IPS DF 4.7 (cell line): ENCODE results near the gene TCFL5.

ENCODE experiments used
- DNase-seq: peaks from one replicate; pipeline ENCODE4 v3.0.0-alpha.2; 2013; ENCODE audit warnings: low spot score; ENCODE audit errors: extremely low read depth

TCFL5 gene

GRCh38 chr20:62861726-62862336 is at the start of gene TCFL5:
Gene TCFL5, minus strand, starts transcription at chr20:62861822. Its CDS starts 152 bp downstream, at chr20:62861670.
- DNase-seq = no peak

DNA sequence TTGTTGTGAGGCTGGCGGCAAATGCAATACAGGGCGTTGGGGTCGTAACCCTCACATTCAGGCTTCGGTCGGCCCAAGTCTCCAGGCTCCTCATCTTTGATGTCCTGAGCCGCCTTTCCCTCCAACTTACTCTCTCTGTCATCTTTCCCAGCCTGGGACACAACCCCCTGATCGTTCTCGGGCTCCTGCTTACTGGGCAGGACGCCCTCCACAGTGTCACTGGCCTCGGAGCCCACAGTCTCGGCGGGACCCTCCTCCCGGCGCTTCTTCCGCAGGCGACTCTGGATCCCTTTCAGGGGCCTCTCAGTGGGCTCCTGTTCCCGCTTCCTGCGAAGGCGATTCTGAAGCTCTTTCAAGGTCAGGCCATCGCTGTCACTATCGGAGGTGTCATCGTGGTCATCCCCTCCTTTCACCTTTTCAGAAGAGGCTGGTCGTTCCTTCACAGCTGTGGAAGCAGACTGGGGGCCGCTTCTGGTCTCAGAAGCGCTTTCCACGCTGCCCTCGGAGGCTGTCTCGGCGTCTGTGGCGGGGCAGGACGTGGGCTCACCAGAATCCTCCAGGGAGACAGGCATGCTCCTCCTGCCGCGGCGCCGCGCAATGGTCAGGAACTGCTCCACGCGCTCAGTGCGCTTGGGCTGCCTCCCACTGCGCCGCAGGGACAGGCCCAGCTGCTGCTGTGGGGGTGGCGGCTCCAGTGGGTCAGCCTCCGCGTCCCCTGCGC is 49.3 kb upstream of the TCFL5 start:
- DNase-seq = no peak

GRCh38 chr20:62910217-62910766 is 48.7 kb upstream of the TCFL5 start:
- no peak for DNase-seq

- no peak for DNase-seq
Observed at GRCh38 chr20:62908971-62909791, 47.6 kb upstream of the TCFL5 start.

- DNase-seq = no peak
Observed at GRCh38 chr20:62907384-62908317, 46.0 kb upstream of the TCFL5 start.

GRCh38 chr20:62906647-62907375 is 45.2 kb upstream of the TCFL5 start:
- DNase-seq = no peak

- no peak for DNase-seq
Observed at GRCh38 chr20:62906209-62906608, 44.6 kb upstream of the TCFL5 start.

GRCh38 chr20:62905536-62906117 is 44.0 kb upstream of the TCFL5 start:
- DNase-seq = no peak

DNA sequence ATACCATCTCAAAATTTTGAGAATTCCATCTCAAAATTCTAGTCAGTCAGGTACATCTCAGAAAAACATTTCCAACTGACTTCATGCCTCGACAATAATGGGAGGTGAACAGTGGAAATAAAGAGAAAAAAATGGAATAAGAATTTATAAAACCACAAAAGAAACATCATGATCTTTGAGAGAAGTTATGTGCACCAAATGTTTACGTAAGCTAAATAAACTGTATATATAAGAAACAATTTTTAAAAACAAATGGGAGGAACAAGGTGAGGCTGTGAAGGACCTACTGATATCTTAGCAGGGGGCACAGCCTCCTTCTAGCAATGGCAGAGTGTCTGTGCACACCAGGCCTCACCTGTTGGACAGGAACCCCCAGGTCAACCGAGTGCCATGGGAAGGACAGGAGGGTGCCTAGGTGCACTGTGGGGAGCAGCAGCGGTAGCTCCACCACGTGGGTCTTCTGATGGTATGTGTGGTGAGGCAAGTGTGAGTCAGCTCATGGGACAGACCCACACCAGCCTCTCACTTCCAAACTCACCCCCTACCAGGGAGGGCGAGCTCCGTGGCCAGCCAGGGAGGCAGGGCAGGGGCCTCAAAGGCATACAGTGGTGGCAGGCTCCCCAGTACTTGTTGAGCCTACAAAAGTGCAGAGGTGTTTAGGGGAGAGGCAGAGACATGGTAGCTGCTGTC is 41.4 kb upstream of the TCFL5 start:
- DNase-seq = no peak

DNA sequence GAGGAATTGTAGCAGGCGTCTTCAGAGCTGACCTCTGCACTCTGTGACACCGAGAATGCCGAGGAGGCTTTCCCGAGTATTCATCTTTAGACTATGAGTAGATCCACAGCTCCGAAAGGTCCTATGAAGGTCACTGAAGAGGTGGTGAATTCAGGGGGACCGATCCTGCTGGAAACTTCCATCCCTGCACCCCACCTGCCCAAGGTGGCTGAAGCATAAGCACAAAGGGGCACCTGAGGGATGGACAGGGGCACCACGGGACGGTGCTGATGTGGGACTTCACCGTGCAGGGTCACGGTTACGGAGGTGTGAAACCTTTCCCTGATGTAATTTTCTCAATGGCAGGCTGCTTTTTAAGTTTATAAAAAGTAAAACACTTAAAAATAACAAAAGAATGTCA is 40.3 kb upstream of the TCFL5 start:
- DNase-seq = no peak

- no peak for DNase-seq
Observed at GRCh38 chr20:62900692-62901584, 39.3 kb upstream of the TCFL5 start.

GRCh38 chr20:62900052-62900691 is 38.5 kb upstream of the TCFL5 start:
- DNase-seq = no peak

DNA sequence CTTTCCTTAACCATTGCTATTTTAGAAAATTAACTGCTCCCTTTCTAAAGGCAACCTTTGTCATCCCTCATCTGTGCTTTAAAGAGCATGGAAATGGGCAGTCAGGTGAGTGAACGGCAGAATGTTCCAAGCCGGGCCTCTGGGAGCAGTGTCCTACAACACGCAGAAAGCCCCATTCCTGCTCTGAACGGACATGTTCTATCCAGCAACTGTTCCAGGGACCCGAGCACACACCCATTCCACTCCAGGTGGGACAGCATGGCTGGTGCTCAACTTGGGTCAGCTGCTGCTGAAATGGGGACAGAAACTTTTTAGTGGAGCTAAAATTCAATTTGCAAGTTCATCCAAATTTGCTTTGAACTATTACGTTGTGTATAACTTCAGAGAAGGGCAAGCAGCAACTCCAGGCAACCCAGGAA is 38.0 kb upstream of the TCFL5 start:
- no peak for DNase-seq

- DNase-seq = no peak
Observed at GRCh38 chr20:62898970-62899632, 37.5 kb upstream of the TCFL5 start.

DNA sequence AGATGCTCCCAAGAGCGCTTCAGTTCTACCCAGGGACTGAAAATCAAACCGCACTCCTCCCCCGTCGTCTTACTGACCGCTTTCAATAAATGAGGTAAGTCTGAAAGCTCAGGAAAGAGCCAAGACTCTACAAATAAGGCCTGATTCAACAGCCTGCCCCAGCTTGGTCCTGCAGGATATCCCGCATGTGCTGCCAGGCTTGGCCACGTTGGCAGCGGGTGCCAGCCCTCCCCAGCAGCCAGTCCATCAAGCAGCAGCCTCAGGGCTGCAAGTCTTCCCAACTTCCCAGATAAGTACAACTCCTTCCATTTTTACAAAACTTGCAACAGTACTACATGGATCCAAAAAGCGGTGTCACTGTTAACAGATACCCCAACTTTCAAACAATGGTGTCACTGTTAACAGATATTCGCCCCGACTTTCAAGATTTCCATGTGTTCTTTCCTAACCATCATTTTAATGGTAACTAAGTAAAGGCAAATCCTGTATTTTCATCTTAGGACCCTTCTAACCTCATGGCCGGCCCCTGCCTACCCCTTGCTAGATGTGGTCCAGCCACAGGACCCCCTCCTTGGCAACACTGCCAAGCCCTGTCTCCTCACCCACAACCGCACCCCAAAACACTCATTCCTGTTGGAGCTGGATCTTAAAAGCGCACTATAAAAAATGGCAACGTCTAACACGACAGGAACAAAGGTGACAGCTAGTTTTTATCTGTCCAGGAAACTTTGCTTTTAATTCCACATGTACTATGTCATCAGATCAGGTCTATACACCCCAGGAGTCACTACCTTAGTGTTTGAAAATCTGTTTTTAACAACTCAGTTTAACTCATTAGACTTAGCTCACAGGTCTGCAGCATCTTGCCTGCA is 36.7 kb upstream of the TCFL5 start:
- no peak for DNase-seq

- no peak for DNase-seq
Observed at GRCh38 chr20:62897666-62898065, 36.0 kb upstream of the TCFL5 start.
